NAMALWA (cell line): ENCODE measurements around the gene HAND2.

Source experiments
- DNase-seq: peaks from one replicate; pipeline ENCODE4 v3.0.0-alpha.2; 2015; ENCODE audit warnings: low spot score

Gene HAND2

DNA sequence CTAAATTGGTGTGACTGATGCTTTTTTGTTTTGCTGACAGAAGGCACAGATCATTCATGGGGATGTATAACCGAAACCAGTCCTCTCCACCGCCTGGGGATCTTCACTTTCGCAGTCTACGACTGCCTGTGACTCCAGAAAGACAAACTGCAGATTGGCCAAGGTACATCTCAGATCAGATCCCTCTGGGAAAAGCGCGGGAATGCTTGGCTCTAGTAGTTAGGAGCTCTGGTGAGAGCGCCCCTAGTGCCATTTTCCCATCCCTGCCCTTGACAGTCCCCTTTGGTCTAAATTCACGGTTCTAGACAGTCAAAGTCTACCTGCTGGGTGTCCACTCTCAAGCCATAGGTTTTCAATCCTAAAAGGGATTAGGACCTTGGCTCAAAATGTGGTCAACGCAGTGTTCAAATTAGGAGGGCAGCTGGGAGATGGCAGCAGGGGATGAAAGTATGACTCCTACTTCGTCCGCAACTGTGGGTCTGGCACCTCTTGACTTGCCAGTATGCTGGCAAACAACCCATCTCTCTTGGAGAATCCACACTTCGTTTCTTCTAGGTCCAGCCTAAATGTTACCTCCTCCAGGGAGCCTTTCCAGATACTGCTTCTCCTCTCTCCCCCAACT lies 6.9 kb upstream of the HAND2 start:
- no peak for DNase-seq

DNA sequence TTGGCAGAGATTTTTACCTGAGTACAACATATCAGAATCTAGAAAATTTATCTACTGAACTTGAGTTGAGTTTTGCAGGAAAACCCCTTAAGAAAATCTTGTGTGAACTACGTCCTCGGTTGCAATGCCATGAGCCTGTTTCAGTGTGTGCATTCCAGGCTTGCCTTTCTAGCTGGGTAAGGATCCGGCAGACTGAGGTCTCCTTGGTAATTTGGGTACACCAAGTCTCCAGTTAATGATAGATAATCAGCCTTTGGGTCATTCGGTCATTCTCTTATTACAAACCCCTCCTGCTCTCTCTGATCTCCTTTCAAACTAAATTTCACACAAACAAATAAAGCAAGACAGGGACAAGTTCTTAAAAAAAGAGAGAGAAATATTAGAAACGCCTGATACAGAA lies 5.9 kb upstream of the HAND2 start:
- DNase-seq, result no peak

DNA sequence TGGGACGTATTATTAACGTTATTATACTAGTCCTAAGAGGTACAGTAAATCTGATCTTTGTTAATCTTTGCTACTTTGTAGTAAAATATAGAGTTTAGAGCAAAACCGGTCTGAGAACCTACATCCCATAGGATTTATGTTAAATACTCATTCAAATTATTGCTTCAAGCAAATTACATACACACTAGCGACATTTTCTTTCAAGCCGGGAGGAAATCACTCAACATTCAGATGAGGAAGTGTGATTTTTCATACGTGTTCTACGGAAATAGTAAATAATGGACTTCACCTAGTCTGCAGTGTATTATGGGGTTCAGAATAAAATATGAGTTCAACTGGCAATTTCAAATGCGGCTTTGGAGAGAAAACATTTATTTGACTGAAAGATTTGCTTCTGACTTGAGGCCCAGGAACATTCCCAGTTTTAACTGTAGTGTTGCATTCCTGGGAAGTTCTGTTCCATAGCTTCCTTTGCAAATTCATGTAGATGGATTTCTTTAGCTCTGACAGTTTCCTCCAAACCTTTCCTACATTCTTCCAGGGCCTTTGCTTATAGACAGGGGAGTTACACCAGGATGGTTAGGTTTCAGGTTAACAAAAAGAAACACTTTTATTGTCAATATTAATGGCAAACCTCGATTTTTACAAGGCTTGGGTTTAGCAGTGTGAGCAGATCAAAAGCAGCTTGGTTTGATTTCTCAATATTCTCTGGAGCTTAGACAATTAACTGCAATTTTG lies 5.3 kb upstream of the HAND2 start:
- DNase-seq, result no peak

DNA sequence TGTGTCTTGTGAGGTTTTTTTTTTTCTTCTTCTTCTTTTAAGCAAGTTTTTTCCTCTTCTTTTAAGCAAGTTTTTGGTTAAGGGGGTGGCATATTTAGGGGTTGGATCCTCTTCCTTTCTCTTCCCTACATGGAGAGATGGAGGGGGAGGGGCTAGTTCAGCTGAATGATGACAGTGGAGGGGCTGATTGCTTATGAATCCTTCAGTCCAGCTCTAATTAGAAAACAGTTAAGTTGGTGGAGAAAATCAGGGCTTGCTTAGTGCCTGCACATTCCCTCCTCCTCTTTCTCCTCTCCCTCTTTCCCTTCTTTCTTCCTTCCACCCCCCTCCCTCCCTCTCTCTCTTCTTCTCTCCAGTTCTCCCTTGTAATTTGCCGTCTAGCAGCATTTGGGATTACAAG lies 4.4 kb upstream of the HAND2 start:
- no peak for DNase-seq

DNA sequence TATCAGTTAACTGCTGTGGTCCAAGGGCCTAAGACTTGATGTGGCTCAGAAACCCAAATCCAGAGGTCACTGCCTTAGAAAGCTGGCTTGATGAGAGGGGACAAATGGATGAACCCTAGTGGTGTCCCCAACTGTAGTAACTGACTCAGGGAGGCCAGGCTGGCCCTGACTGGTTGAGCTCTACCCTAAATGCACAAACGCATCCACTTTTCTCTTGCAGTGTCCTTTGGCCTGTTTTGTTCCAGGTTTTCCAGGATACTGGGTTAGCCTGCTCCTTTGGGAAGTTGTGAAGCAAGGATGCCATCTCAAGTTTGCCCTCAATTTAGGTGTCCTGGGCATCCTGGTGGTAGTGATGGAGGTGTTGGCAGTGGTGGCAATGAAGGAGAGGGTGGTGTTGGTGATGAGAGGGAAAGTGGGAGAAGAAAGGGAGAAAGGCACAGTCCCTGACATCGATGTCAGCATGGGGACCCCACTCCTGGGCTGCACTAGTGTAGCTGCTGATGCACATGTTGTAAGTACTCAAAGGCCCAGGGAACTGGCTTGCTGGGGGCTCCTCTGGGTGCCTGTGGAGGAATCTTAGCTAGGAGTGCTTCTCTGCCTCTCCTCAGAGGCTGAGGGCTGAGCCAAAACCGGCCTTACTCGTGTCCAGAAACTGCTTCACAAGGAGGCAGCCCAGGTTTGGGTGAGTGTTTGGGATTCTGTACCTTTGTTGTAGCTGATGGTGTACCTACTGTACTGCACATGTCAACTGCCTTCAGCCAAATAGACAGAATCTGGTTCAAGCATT lies 2.9 kb upstream of the HAND2 start:
- no peak for DNase-seq

DNA sequence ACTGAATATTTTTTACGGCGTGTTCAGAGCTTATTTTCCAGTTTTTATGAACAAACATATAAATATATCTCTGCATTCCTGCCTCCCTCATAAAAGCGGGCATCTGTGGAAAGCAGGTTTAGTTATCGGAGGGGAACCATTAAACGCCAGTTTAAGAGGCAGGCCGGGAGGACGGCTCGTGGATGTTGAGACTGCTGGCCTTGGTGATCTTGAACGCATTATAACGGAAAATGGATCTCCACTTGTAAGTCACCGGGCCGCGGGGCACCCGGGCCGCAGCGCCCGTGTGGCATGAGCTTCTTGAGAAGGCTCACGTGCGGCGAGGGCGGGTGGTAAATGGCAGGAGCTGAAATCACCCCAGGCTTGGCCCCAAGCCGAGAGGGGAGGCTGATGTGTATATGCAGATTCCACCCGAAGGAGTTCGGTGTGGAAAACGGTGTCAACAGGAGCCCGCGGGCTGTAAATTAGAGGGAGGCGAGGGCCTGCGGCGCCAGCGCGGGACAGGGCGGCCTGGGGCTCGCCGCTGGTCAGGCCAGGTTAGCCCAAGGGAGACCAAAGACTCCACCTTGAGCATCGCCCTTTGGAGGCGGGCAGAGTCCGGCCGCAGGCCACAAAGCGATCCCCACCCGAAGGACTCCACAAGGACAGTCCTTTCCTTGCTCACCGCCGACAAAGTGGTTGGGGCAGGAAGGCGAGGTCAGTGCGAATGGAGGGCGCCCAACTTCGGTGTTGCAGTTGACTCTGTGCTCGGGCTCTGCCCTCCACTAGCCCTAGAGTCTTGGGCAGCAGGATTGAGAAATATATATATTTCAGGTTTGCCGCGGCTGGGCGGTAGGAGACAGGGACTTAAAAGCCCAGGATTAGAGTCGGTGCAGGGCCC lies 1.3 kb upstream of the HAND2 start:
- no peak for DNase-seq

DNA sequence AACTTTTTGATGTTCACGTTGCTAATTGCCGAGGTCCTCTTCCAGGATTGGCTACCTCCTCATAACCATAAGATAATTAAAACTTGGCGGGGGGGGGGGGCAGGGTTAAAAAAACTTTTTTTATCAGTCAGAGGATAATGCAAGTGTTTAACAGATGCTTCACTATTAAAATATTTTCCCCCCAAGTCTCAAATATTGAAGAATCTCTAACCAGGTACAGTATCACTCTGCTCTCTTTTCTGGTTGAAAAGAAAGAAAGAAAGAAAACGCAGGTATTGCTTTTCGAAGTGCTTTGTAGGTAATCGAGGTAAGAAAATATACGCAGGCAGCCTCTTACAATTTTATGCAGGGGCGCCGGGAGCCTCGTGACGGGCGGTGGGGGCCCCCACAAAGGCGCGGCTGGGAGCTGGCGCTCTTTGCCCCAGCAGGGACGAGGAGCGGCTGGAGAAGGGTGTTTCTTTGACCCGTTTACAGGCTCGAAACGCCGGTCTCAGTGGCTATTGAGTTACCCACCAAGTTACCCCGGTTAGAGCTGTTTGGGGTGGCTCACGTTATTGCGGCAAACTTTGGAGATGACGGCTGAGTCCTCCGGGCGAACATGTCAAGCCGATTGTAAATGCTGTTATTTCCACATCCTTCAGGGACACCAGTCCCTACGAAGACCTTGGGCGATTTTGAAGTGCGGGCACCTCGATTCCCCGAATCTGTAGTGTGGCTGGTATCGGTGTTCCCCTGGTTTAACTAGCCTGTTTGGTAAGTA lies 477 bp upstream of the HAND2 start:
- no peak for DNase-seq

DNA sequence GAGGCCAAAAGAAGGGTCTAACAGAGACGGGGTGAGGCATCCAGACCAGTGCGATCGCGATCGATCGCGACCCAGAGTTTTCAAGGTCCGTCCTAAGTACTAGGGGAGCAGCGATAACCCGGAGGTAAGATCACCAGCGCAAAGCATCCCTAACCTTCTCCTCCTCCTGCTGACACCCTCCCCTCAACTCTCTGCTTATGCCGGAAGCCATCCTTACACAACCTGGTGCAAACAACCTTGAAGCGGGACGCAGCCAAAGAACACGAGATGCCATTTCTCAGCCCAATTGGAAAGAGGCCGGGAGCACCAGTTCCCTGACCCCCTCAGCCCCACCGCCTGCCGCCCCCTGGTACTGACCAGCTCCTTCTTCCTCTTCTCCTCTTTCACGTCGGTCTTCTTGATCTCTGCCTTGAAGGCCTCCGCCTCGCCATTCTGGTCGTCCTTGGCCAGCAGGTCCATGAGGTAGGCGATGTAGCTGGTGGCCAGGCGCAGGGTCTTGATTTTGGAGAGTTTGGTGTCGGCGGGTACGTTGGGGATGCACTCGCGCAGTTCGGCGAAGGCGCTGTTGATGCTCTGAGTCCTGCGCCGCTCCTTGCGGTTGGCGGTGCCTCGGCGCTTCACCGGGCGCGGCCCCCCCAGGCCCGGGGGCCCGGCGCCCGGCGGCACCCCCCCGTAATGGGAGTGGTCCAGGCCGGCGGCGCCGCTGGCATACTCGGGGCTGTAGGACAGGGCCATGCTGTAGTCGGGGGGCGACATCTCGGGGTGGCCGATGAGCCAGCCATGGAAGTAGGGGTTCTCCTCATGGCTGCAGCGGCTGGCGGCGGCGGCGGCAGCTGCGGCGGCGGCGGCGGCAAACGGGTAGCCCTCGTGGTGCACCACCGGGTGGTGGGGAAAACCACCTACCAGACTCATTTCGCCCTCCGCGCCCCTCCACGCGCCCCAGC lies 1.4 kb downstream of the HAND2 start:
- no peak for DNase-seq

DNA sequence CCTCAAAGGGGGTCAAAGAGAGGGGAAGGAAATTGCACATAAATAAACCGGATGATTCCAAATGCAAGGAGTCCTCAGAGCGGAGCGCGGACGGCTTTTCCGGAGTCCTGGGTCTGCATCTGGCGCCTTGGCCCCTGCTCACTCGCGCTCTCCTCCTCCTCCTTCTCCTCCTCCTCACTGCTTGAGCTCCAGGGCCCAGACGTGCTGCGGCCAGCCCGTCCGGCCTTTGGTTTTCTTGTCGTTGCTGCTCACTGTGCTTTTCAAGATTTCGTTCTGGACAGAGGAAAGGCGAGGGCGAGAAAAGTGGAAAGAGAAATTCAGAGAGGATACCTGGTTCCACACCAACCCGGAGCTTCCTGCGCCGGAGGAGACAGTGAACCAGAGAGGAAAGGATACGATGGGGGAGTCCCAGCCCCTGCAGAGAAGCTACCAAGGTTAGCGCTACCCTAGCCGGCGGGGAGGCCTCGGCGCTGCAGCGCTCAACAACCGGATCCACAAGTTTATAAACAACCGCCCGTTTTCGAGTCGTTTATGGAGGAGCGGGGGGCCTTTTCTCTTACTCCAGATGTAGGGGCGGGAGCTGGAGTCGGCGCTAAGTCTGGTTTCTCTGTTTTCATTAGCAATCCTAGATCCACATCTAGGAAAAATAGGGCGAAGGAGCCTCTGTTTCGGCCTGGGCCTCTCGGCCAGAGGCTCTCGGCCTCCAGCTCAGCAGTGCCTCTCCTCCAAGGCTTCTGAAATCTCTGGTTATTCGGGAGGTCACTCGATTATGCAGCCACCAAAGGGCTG lies 2.7 kb downstream of the HAND2 start:
- DNase-seq, result no peak

DNA sequence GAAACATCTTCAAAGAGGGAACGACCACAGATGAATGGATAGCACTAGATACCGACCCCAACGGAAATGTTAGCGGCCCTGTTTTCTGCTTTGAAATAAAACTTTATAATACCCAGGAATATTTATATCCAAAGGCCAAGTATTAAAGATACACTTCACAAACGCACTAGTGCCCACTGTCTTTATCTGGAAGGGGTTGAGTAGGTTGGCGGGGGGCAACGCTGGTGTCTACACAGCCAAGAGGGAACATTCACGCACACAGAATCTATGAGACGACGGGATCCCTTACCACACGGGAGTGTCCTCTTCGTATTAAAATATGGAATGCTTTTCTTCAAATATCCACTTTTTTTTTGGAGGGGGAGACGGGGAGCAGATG lies 3.3 kb downstream of the HAND2 start:
- DNase-seq, result no peak

DNA sequence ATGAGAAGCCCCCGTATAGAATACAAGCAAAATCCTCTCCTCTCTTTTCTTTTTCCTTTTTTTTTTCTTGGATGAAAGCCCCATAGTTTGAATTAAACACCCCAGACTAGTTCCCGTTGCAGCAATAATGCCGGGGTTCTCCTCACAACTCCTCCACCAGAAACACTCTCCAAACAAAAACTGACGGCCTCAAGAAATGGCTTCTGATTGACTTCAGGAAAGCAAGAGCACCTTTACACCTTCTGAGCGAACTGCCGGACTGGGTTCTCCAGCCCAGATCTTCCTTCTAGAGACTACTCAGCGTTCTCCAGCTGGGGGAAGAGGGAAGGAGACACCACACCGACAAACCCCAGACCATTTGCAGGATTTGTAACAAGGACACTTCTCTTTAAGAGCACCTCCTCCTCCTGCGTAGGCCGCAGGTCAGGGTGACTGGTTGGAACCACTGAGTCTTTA lies 4.0 kb downstream of the HAND2 start:
- no peak for DNase-seq

DNA sequence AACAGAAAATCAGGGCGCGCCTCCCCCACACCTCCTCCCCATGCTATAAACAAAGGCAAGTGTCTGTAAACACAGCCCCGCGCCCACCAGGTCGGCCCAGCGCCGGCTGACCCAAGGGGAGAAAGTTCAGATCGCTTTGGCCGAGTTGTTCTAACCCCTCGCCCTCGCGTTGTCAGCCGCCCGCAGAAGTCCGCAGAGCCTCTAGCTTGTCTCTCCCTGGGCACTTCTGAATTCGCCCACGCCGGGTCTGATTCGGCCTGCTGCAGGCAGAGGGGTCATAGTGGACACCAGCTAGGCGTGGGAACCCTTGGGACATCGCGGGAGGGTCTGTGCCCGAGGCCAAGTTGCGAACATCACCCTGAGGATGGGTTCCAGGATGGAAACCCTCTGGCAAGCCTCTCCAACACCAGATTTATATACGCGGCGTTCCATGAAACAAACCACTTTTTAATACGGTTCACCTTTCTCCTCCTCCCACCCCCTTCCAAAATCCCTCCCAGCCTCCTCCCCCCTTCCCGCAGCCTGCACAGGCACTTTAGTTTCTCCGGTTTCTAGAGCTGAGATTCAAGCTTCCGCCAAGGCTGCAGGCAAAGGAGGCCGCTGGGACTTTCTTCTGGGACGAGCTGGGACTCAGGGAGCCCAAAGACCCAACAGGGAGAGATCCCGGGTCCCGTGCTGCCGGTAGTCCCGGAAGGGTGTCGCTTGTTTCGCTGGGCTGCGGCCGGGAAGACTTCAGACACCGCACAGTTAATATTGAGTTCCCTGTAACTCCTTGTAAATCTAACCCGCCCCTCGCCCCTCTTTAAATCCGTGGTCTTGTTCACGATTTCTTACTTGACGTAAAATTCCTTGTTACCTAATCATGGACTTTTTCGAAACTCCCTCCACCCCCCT lies 4.7 kb downstream of the HAND2 start:
- no peak for DNase-seq

DNA sequence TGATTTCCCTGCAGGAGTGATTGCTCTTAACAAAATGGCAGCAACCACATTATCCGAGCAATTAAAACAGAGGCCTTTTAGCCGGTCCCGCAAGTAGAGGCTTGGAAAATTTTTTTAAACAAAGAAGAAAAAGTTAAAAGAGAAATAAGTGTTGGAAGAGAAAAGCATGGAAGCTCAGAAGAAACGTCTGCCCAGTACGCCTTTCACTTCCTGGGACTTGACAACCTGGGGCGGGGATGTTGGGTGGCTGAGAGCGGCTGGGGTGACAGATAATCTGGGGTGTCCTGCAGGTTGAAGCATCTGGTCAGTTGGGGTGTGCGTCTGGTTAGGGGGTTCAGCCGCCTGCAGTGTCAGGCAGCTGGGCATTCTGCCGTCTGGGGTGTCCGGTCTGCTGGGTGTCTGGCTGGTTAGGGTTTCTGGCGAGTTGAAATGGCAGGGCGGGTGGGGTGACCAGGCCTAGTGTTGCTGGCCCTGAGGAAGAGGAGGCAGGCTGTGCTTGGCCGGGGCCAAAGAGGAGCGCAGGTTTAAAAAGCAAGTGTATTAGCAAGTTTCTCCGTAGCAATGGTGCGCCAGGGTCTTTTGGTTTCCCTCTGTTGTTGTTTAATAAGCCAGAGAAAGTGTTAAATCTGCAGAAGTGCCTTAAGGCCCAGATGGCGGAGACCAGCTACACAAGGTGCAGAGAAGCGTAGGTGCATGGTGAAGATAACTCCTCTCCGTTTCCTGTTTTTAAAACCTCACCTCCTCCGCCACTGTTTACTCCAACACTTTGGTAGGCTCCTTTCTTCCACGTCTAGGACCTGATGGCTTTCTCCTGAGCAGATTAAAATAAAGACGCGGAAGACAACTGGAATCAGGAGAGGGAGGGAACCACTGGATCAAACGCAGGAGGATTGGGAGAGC lies 5.6 kb downstream of the HAND2 start:
- DNase-seq, result no peak

DNA sequence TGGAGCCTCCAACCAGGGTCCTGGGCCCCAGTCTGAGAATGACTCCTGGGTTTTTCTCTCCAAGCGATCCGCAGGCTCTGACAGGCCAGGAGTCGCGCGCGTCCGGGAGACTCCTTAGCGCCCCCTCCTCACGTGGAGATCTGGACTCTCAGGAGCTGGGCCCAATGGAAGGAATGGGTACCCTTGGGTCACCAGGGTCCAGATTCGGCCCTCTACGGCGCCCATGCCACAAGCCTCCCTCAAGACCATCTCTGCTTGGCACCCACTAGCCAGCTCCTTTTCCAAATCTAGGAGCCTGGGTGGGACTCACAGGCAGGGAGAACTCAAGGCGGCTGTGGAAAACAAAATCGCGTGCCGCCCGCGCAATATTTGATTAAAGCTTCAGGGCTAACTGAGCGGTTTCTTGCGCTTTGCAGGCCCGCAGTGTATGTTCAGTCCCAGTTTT lies 7.1 kb downstream of the HAND2 start:
- DNase-seq, result no peak

DNA sequence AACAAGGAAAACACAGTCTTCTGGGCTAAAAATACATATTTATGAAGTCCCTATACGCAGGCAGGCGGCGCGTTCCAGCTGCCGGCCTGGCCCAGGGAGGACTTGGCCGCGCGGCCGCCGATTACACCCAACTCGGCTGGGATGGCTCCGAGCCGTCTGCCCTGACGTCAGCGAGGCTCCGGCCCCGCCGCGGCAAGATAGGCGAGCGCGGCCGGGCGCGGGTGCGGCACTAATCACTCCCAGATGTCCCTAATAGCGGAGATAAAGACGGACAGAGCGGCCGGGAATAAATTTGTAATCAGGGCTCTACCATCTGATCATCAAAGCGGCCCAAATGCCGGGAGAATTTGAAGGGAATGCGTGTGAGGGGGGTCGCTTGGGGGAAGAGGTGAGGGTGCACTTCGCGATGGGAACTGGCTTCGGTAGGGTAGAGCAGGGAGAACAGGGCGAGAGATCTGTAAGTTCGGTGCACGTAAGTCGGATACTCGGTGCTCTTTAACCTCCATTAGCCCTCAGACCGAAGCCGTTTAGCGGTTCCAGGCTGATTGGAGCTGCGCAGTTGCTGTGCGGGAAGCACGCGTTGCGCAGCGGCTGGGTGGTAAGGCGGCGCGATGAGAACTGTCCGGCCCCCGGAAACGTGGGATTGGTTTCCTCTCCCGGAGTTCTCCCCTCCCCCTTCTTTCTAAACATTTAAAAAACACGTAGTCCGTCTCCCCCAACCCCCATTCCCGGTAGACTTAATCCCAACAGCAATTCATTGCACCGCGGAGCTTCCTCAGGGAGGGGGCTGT lies 7.7 kb downstream of the HAND2 start:
- DNase-seq, result no peak

DNA sequence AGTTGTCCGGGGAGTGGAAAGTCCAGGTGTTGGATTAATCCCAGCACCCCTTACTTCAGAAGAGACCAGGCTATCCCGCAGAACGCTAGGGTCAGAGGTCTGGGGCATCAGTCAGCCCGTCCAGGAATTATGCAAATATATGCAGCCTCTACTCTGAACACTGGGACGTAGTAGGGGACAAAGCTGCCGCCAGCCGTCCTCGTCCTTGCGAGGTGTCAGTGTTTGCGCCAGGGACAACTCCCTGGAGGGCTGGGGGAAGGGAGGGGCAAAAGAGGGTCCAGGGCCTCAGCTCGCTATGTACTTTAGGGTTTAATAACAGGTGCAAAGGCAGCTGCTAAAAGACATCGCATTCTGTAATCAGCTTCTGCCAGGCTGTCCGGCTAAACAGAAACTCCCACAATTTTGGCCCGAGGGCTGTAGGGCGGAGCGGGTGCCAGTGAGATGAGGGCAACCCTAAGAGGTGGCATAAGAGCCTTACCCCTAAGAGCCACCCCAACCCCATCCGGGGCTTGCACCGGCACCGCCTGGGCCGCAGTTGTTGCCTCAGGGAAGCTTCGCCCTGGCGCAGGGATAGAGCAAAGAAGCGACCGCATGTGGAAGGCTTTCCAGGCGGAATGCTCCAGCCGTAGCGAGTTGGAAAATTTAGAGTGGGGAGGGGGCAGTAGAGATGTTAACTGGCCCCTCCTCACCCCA lies 8.4 kb downstream of the HAND2 start:
- no peak for DNase-seq
